T-helper 1 cell treated with Interleukin-12 subunit alpha and Interleukin-12 subunit beta and Interleukin-4 antibody, amounts not matched to agents 30 μg/mL and 1 μg/mL, for 36 hours (primary cell): ENCODE measurements around the gene GINM1.

Source experiments
- H3K27ac Mint-ChIP-seq: one replicate; pipeline ENCODE4 v1.8.0; 2021; ENCODE audit warnings: mild to moderate bottlenecking, mixed read lengths
- H3K27me3 Mint-ChIP-seq: one replicate; pipeline ENCODE4 v1.8.0; 2021; ENCODE audit warnings: low read depth, mixed read lengths
- H3K36me3 Mint-ChIP-seq: one replicate; pipeline ENCODE4 v1.8.0; 2021; ENCODE audit warnings: low read depth, mixed read lengths
- H3K4me1 Mint-ChIP-seq: one replicate; pipeline ENCODE4 v1.8.0; 2021; ENCODE audit warnings: low read depth, mixed read lengths
- H3K4me3 Mint-ChIP-seq: one replicate; pipeline ENCODE4 v1.8.0; 2021; ENCODE audit warnings: mild to moderate bottlenecking, moderate library complexity, mixed read lengths
- H3K9me3 Mint-ChIP-seq: one replicate; pipeline ENCODE4 v1.8.0; 2021; ENCODE audit warnings: mixed read lengths

GINM1 gene

DNA sequence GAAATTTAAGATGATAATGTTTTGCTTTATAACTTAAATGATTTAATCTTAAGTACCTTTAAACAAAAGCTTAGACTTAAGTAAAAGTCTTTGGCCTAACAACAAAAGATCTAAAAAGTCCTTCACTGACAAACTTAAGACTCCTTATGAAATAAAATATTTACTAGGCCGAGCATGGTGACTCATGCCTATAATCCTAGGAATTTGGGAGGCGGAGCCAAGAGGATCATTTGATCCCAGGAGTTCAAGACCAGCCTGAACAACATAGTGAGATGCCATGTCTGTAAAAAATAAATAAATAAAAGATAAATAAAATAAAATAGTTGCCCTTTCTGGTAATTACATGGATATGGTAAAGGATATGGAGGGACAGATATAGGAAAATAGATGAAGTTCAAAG, 69.9 kb downstream of the GINM1 start:
- no peak overlapping the region for H3K27ac Mint-ChIP-seq
- H3K27me3 Mint-ChIP-seq, result no peaks in the 10 kb centered on the region
- H3K9me3 Mint-ChIP-seq, result no peaks in the 10 kb centered on the region
- peaks cover 19% of the 10 kb centered on the region for H3K36me3 Mint-ChIP-seq
- no peak overlapping the region for H3K4me3 Mint-ChIP-seq
- H3K4me1 Mint-ChIP-seq, result no peaks in the 10 kb centered on the region
